Caco-2 (cell line): ENCODE results near the gene RNF151. TPM values are rescaled to one million over a fixed set of nuclear protein-coding genes. Genes with fewer than 3 reads are reported as not detected.

Experiments used
- Bru-seq: library from RNA; stranded (reverse); fragments of 400-500 nt; gene quantifications from one replicate; lab custom pipeline; 2021; lab: Mats Ljungman, UMichigan
- BruChase-seq, 2 experiments: library from RNA; stranded (reverse); fragments of 400-500 nt; gene quantifications; one replicate each; lab custom pipeline; 2021; lab: Mats Ljungman, UMichigan
- BruUV-seq: library from RNA; stranded (reverse); fragments of 400-500 nt; replicated peaks from 2 replicates; lab custom pipeline; 2021; lab: Mats Ljungman, UMichigan
- CTCF ChIA-PET: fragments of 300-600 bp; sonication (Branson Sonifier 250); formaldehyde crosslinking; loops from one replicate; lab custom pipeline; 2022; ENCODE audit warnings: antibody characterized with exemption; lab: Charles Lee
- POLR2A ChIA-PET: fragments of 300-600 bp; sonication (Branson Sonifier 250); formaldehyde crosslinking; loops from one replicate; lab custom pipeline; 2022; ENCODE audit warnings: antibody characterized with exemption; lab: Charles Lee
- DNase-seq, 2 experiments: peaks; one replicate each; pipeline versions ENCODE4 v3.0.0 to v3.0.0-alpha.2; 2020 to 2022
- H3K27me3 ChIP-seq: replicated peaks from 2 replicates; pipeline ENCODE4 v1.6.0; 2011; ENCODE audit warnings: low read length; ENCODE audit not compliant: control insufficient read depth, insufficient read depth
- H3K36me3 ChIP-seq: 2 replicates; pipeline ENCODE4 v1.5.1; 2011; ENCODE audit warnings: low read length; ENCODE audit not compliant: control insufficient read depth, insufficient read depth
- H3K4me1 ChIP-seq: fragments of 250-450 bp; sonication (Bioruptor Pico); 2 replicates; pipeline ENCODE4 v1.5.1; 2020; ENCODE audit warnings: mild to moderate bottlenecking
- H3K4me3 ChIP-seq: 2 replicates; pipeline ENCODE4 v1.5.1; 2011; ENCODE audit warnings: low read depth, mild to moderate bottlenecking, control low read depth, low read length
- H3K9me3 ChIP-seq: fragments of 250-450 bp; sonication (Bioruptor Pico); 2 replicates; pipeline ENCODE4 v1.5.1; 2020; ENCODE audit warnings: mild to moderate bottlenecking, moderate library complexity
- H3K27ac Mint-ChIP-seq: one replicate; pipeline ENCODE4 v1.8.0; 2022; ENCODE audit warnings: mixed read lengths; ENCODE audit not compliant: unreplicated experiment
- H3K27me3 Mint-ChIP-seq: one replicate; pipeline ENCODE4 v1.8.0; 2022; ENCODE audit warnings: mixed read lengths; ENCODE audit not compliant: insufficient read depth, unreplicated experiment
- H3K36me3 Mint-ChIP-seq: one replicate; pipeline ENCODE4 v1.8.0; 2022; ENCODE audit warnings: mild to moderate bottlenecking, mixed read lengths; ENCODE audit not compliant: insufficient read depth, unreplicated experiment
- H3K4me1 Mint-ChIP-seq: one replicate; pipeline ENCODE4 v1.8.0; 2022; ENCODE audit warnings: low read depth, mixed read lengths; ENCODE audit not compliant: unreplicated experiment
- H3K4me3 Mint-ChIP-seq: one replicate; pipeline ENCODE4 v1.8.0; 2022; ENCODE audit warnings: mild to moderate bottlenecking, moderate library complexity, mixed read lengths; ENCODE audit not compliant: unreplicated experiment
- H3K9me3 Mint-ChIP-seq: one replicate; pipeline ENCODE4 v1.8.0; 2022; ENCODE audit warnings: mixed read lengths; ENCODE audit not compliant: unreplicated experiment
- CTCF ChIP-seq, 2 experiments: fragments of 200-600 bp in 1 of 2; IDR thresholded peaks; 1 replicate in 1 of 2; 2 replicates in 1 of 2; pipeline versions ENCODE4 v1.5.1 to v1.8.0; 2011 to 2022; ENCODE audit warnings: antibody characterized with exemption in 1 of 2, control low read depth in 1 of 2, inconsistent platforms in 1 of 2, low read depth in 1 of 2, low read length in 1 of 2, mild to moderate bottlenecking in 1 of 2, moderate library complexity in 1 of 2; ENCODE audit not compliant: insufficient read depth in 1 of 2, severe bottlenecking in 1 of 2, unreplicated experiment in 1 of 2
- intact Hi-C: fragments of 100-400 bp; cut with micrococcal nuclease; formaldehyde crosslinking; loops from one replicate; pipeline ENCODE4 v1.10.0; 2022; ENCODE audit not compliant: unreplicated experiment
- long read RNA-seq: library from polyadenylated mRNA; stranded (forward); transcript quantifications from one replicate; pipeline ENCODE4 v2.0.0, GENCODE V29; 2022
- total RNA-seq: library from RNA; stranded (reverse); gene quantifications from 2 replicates; pipeline ENCODE4 v1.2.3, GENCODE V29; 2022

The RNF151 gene
- not detected in 2 replicates for total RNA-seq
- percentile 28 among the genes with signal in this experiment for Bru-seq, nascent RNA
- percentile 9 among the genes with signal in this experiment for BruChase-seq, experiment 1, labeled RNA remaining after a 2-hour chase
- BruChase-seq, experiment 2, labeled RNA remaining after a 6-hour chase = not detected
- long read RNA-seq = 0 reads

- Histone ChIP-seq H3K27me3 (no peaks in the 10 kb centered on the region), H3K4me3 (peak within 1 kb of the TSS; percentile 83), H3K4me1 (peaks cover 17% of the 10 kb centered on the region), H3K9me3 (no peaks in the 10 kb centered on the region), H3K36me3 (peaks cover 8% of the 10 kb centered on the region)
- DNase-seq = no peak
- Mint-ChIP-seq H3K4me3 (peak within 1 kb of the TSS; percentile 76), H3K27me3 (no peaks in the 10 kb centered on the region), H3K4me1 (peaks cover 12% of the 10 kb centered on the region), H3K36me3 (peaks cover 49% of the 10 kb centered on the region), H3K27ac (peak within 1 kb of the TSS; percentile 96), H3K9me3 (no peaks in the 10 kb centered on the region)
- no peak for TF ChIP-seq CTCF (IDR thresholded peaks at IDR 0.05; ENCODE audit: insufficient read depth in 1 of 2, low read depth in 1 of 2, low read length in 1 of 2, severe bottlenecking in 1 of 2, unreplicated experiment in 1 of 2)
- BruUV-seq = no TSS peak
- ChIA-PET POLR2A (no interaction called here), CTCF (no interaction called here)
- intact Hi-C loops = no loop called here
These were observed at the start of gene RNF151 for GRCh38 chr16:1966460-1966859. TSS of gene RNF151 (plus strand) at chr16:1966856. CDS start at chr16:1966882, 26 bp downstream.

GRCh38 chr16:1917056-1917664, 49.5 kb upstream of the RNF151 start:
- Histone ChIP-seq H3K36me3 (no peaks in the 10 kb centered on the region), H3K4me3 (no peak overlapping the region), H3K27me3 (no peaks in the 10 kb centered on the region; the same call in none of the 2 replicates), H3K4me1 (no peaks in the 10 kb centered on the region), H3K9me3 (no peaks in the 10 kb centered on the region)
- POLR2A ChIA-PET = no interaction called here
- Mint-ChIP-seq H3K27me3 (peaks cover 6% of the 10 kb centered on the region), H3K36me3 (no peaks in the 10 kb centered on the region), H3K9me3 (no peaks in the 10 kb centered on the region), H3K27ac (no peak overlapping the region), H3K4me3 (no peak overlapping the region), H3K4me1 (no peaks in the 10 kb centered on the region)
- no peak for DNase-seq
- intact Hi-C loops = no loop called here
- no TSS peak for BruUV-seq
- TF ChIP-seq CTCF (IDR thresholded peaks at IDR 0.05; ENCODE audit: insufficient read depth in 1 of 2, low read depth in 1 of 2, low read length in 1 of 2, severe bottlenecking in 1 of 2, unreplicated experiment in 1 of 2) = no peak
- CTCF ChIA-PET = no interaction called here

- DNase-seq = no peak
- peaks cover 6% of the 10 kb centered on the region for H3K27me3 Mint-ChIP-seq
- no peak overlapping the region for H3K27ac Mint-ChIP-seq
- ChIA-PET POLR2A (no interaction called here), CTCF (no interaction called here)
- no peak overlapping the region for H3K4me3 Mint-ChIP-seq
- Histone ChIP-seq H3K9me3 (no peaks in the 10 kb centered on the region), H3K36me3 (no peaks in the 10 kb centered on the region), H3K27me3 (no peaks in the 10 kb centered on the region; the same call in none of the 2 replicates), H3K4me1 (no peaks in the 10 kb centered on the region), H3K4me3 (no peak overlapping the region)
- H3K4me1 Mint-ChIP-seq = no peaks in the 10 kb centered on the region
- intact Hi-C loops = no loop called here
- no peaks in the 10 kb centered on the region for H3K9me3 Mint-ChIP-seq
- no peak for TF ChIP-seq CTCF (IDR thresholded peaks at IDR 0.05; ENCODE audit: insufficient read depth in 1 of 2, low read depth in 1 of 2, low read length in 1 of 2, severe bottlenecking in 1 of 2, unreplicated experiment in 1 of 2)
- BruUV-seq = no TSS peak
- no peaks in the 10 kb centered on the region for H3K36me3 Mint-ChIP-seq
These were observed 48.8 kb upstream of the RNF151 start for GRCh38 chr16:1917665-1918350.
